ENCODE measurements around the gene UBE2I. TPM values are rescaled to one million over a fixed set of nuclear protein-coding genes. Genes with fewer than 3 reads are reported as not detected.

The UBE2I gene
- total and polyA plus RNA-seq, 2 donors (not counting 1 experiment from before 2014, with no cell fraction given): 42.1 to 142 TPM

- H3K36me3 ChIP-seq (ENCODE audit: control insufficient read depth, insufficient read depth, low read length): no peaks in the 10 kb centered on the region
- H3K4me3 ChIP-seq (replicated peaks in 1 of 4; ENCODE audit: control extremely low read depth in 1 of 4, insufficient read depth in 1 of 4, low read depth in 3 of 4, low read length in 4 of 4): peak overlapping the region in 1 of 4 experiments; percentile 21
- H3K4me1 ChIP-seq (ENCODE audit: control insufficient read depth, extremely low read depth, insufficient read depth, low read length): peaks cover 7% of the 10 kb centered on the region
- H4K20me1 ChIP-seq (ENCODE audit: control insufficient read depth, extremely low read depth, insufficient read depth, low read length): no peaks in the 10 kb centered on the region
- H3K27me3 ChIP-seq (ENCODE audit: control insufficient read depth, insufficient read depth, low read length): peaks cover 36% of the 10 kb centered on the region
- DNase-seq (ENCODE audit: low read depth in 2 of 2): peak; percentile 25 to 32
- H3K9ac ChIP-seq (ENCODE audit: insufficient read depth, low read length): peak overlapping the region; percentile 13
- no peaks in the 10 kb centered on the region for H3K79me2 ChIP-seq (ENCODE audit: control insufficient read depth, insufficient read depth, low read length)
- H3K27ac ChIP-seq (ENCODE audit: insufficient read depth, low read length): no peak overlapping the region
- TF ChIP-seq, protein P1, sequence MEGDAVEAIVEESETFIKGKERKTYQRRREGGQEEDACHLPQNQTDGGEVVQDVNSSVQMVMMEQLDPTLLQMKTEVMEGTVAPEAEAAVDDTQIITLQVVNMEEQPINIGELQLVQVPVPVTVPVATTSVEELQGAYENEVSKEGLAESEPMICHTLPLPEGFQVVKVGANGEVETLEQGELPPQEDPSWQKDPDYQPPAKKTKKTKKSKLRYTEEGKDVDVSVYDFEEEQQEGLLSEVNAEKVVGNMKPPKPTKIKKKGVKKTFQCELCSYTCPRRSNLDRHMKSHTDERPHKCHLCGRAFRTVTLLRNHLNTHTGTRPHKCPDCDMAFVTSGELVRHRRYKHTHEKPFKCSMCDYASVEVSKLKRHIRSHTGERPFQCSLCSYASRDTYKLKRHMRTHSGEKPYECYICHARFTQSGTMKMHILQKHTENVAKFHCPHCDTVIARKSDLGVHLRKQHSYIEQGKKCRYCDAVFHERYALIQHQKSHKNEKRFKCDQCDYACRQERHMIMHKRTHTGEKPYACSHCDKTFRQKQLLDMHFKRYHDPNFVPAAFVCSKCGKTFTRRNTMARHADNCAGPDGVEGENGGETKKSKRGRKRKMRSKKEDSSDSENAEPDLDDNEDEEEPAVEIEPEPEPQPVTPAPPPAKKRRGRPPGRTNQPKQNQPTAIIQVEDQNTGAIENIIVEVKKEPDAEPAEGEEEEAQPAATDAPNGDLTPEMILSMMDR (conservative IDR thresholded peaks at IDR 0.05 in 1 of 2, IDR thresholded peaks at IDR 0.05 in 1 of 2; ENCODE audit: low read depth in 1 of 2, low read length in 2 of 2): no peak
- TF ChIP-seq EZH2 (IDR thresholded peaks at IDR 0.05; ENCODE audit: low read length, missing control alignments): peak; percentile 86
- H3K4me2 ChIP-seq (ENCODE audit: extremely low read depth, insufficient read depth, low read length): peak overlapping the region; percentile 51
- H3K9me3 ChIP-seq (ENCODE audit: control insufficient read depth, insufficient read depth, low read depth, low read length): no peaks in the 10 kb centered on the region
- H2AFZ ChIP-seq (ENCODE audit: low read length): peak overlapping the region; percentile 16
These were observed 22.5 kb downstream of the UBE2I start for GRCh38 chr16:1331712-1332617.

GRCh38 chr16:1332618-1333148, 23.2 kb downstream of the UBE2I start:
- no peak overlapping the region for H2AFZ ChIP-seq (ENCODE audit: low read length)
- H3K9me3 ChIP-seq (ENCODE audit: control insufficient read depth, insufficient read depth, low read depth, low read length): no peaks in the 10 kb centered on the region
- H3K27ac ChIP-seq (ENCODE audit: insufficient read depth, low read length): no peak overlapping the region
- no peak overlapping the region for H3K4me3 ChIP-seq (replicated peaks in 1 of 4; ENCODE audit: control extremely low read depth in 1 of 4, insufficient read depth in 1 of 4, low read depth in 3 of 4, low read length in 4 of 4)
- no peak overlapping the region for H3K9ac ChIP-seq (ENCODE audit: insufficient read depth, low read length)
- no peak overlapping the region for H3K4me2 ChIP-seq (ENCODE audit: extremely low read depth, insufficient read depth, low read length)
- peaks cover 36% of the 10 kb centered on the region for H3K27me3 ChIP-seq (ENCODE audit: control insufficient read depth, insufficient read depth, low read length)
- no peaks in the 10 kb centered on the region for H3K79me2 ChIP-seq (ENCODE audit: control insufficient read depth, insufficient read depth, low read length)
- DNase-seq (ENCODE audit: low read depth in 2 of 2): no peak
- H3K36me3 ChIP-seq (ENCODE audit: control insufficient read depth, insufficient read depth, low read length): no peaks in the 10 kb centered on the region
- peaks cover 7% of the 10 kb centered on the region for H3K4me1 ChIP-seq (ENCODE audit: control insufficient read depth, extremely low read depth, insufficient read depth, low read length)
- no peaks in the 10 kb centered on the region for H4K20me1 ChIP-seq (ENCODE audit: control insufficient read depth, extremely low read depth, insufficient read depth, low read length)
- peak; percentile 37 for TF ChIP-seq EZH2 (IDR thresholded peaks at IDR 0.05; ENCODE audit: low read length, missing control alignments)
- TF ChIP-seq, protein P1 (conservative IDR thresholded peaks at IDR 0.05 in 1 of 2, IDR thresholded peaks at IDR 0.05 in 1 of 2; ENCODE audit: low read depth in 1 of 2, low read length in 2 of 2): no peak

DNA sequence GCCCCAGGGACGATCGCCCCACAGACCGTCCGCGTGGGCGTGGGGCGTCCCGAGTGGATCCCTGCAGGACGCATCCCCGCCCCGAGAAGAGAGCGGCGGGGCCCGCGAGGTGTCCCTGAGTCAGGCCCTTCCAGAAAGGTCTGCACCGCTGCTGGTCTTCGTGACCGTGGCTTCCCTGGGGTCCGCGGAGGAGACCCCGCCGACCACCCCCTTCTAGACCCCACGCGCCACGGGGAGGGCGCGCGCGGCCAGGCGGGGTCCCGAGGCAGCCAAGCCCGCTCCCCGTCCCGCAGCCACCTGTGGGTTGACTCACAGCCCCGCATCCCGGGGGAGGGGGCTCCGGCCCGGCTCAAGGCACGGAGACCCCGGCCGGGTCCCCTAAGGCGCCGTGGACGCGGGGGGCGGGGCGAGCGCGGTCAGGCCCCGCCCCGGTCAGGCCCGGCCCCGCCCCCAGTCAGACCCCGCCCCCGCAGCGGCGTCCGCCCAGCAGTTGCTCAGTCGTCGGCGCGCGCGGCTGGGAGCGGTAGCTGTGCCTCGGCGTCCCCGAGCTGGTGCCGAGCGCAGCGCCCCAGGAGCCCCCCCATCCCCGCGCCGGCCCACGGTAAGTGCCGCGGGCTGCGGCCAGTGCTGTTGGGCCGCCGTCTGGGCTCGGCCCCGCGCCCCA, 23.8 kb downstream of the UBE2I start, which contains the start of gene BAIAP3:
Gene BAIAP3 (plus strand): TSS at position 497 of the 664 bp plus-strand sequence. CDS start 4,905 bp downstream, outside the sequence.
- peak within 1 kb of the TSS; percentile 25 for H3K4me2 ChIP-seq (ENCODE audit: extremely low read depth, insufficient read depth, low read length)
- H3K79me2 ChIP-seq (ENCODE audit: control insufficient read depth, insufficient read depth, low read length): no peaks in the 10 kb centered on the region
- H4K20me1 ChIP-seq (ENCODE audit: control insufficient read depth, extremely low read depth, insufficient read depth, low read length): no peaks in the 10 kb centered on the region
- H3K9me3 ChIP-seq (ENCODE audit: control insufficient read depth, insufficient read depth, low read depth, low read length): no peaks in the 10 kb centered on the region
- no peak for DNase-seq (ENCODE audit: low read depth in 2 of 2)
- H3K36me3 ChIP-seq (ENCODE audit: control insufficient read depth, insufficient read depth, low read length): no peaks in the 10 kb centered on the region
- no peak within 1 kb of the TSS for H2AFZ ChIP-seq (ENCODE audit: low read length)
- H3K27me3 ChIP-seq (ENCODE audit: control insufficient read depth, insufficient read depth, low read length): peaks cover 36% of the 10 kb centered on the region
- no peak within 1 kb of the TSS for H3K9ac ChIP-seq (ENCODE audit: insufficient read depth, low read length)
- peak within 1 kb of the TSS in 1 of 4 experiments; percentile 30 for H3K4me3 ChIP-seq (replicated peaks in 1 of 4; ENCODE audit: control extremely low read depth in 1 of 4, insufficient read depth in 1 of 4, low read depth in 3 of 4, low read length in 4 of 4)
- H3K27ac ChIP-seq (ENCODE audit: insufficient read depth, low read length): no peak within 1 kb of the TSS
- H3K4me1 ChIP-seq (ENCODE audit: control insufficient read depth, extremely low read depth, insufficient read depth, low read length): peaks cover 7% of the 10 kb centered on the region
- TF ChIP-seq, protein P1 (conservative IDR thresholded peaks at IDR 0.05 in 1 of 2, IDR thresholded peaks at IDR 0.05 in 1 of 2; ENCODE audit: low read depth in 1 of 2, low read length in 2 of 2): no peak
- TF ChIP-seq EZH2 (IDR thresholded peaks at IDR 0.05; ENCODE audit: low read length, missing control alignments): peak; percentile 35

Data from fibroblast of lung (primary cell).